Natural killer cell (primary cell): Measurements from ENCODE around the gene MORN5. TPM values are rescaled to one million over a fixed set of nuclear protein-coding genes. Genes with fewer than 3 reads are reported as not detected.

Source experiments
- ATAC-seq, 3 donors: fragments of 150-1000 bp in 2 of 3; fragments of 200-7000 bp in 1 of 3; cut with Tn5 transposase; 1 replicate in 1 of 3; 2 replicates in 2 of 3; pipeline ENCODE4 v1.10.0; 2021; ENCODE audit warnings: mild to moderate bottlenecking in 2 of 3, moderate library complexity in 2 of 3
- DNase-seq, 2 donors: peaks; one replicate each; pipeline versions ENCODE4 v3.0.0 to v3.0.0-alpha.2; 2013 to 2021; ENCODE audit warnings: mixed read lengths in 1 of 2
- H3K27ac ChIP-seq: one replicate; pipeline ENCODE4 v1.5.1; 2013; ENCODE audit warnings: mild to moderate bottlenecking, low read length
- H3K27me3 ChIP-seq: one replicate; pipeline ENCODE4 v1.6.1; 2013; ENCODE audit warnings: low read length; ENCODE audit not compliant: control insufficient read depth, insufficient read depth
- H3K36me3 ChIP-seq: one replicate; pipeline ENCODE4 v1.6.1; 2013; ENCODE audit warnings: low read length; ENCODE audit not compliant: control insufficient read depth, insufficient read depth
- H3K4me1 ChIP-seq: one replicate; pipeline ENCODE4 v1.6.1; 2013; ENCODE audit warnings: low read length; ENCODE audit not compliant: control insufficient read depth, insufficient read depth
- H3K4me3 ChIP-seq: one replicate; pipeline ENCODE4 v1.5.1; 2013; ENCODE audit warnings: low read length
- H3K9me3 ChIP-seq: one replicate; pipeline ENCODE4 v1.6.1; 2013; ENCODE audit warnings: low read length; ENCODE audit not compliant: control insufficient read depth, insufficient read depth
- H3K27ac Mint-ChIP-seq, 2 donors: one replicate each; pipeline ENCODE4 v1.8.0; 2022; ENCODE audit warnings: mild to moderate bottlenecking in 2 of 2, mixed read lengths in 2 of 2, moderate library complexity in 1 of 2
- H3K27me3 Mint-ChIP-seq, 2 donors: one replicate each; pipeline ENCODE4 v1.8.0; 2022; ENCODE audit warnings: low read depth in 2 of 2, mixed read lengths in 2 of 2
- H3K36me3 Mint-ChIP-seq: one replicate; pipeline ENCODE4 v1.8.0; 2022; ENCODE audit warnings: mixed read lengths
- H3K4me1 Mint-ChIP-seq, 2 donors: one replicate each; pipeline ENCODE4 v1.8.0; 2022; ENCODE audit warnings: mixed read lengths in 2 of 2
- H3K4me3 Mint-ChIP-seq: one replicate; pipeline ENCODE4 v1.8.0; 2022; ENCODE audit warnings: mild to moderate bottlenecking, moderate library complexity, mixed read lengths
- H3K9me3 Mint-ChIP-seq, 2 donors: one replicate each; pipeline ENCODE4 v1.8.0; 2022; ENCODE audit warnings: mixed read lengths in 2 of 2
- CTCF ChIP-seq: fragments of 200-600 bp; IDR thresholded peaks from one replicate; pipeline ENCODE4 v1.8.0; 2022; ENCODE audit warnings: antibody characterized with exemption
- WGBS: methylation state at CpG from one replicate; pipeline ENCODE4 v1.1.7; 2013; ENCODE audit warnings: missing lambda C conversion rate; ENCODE audit not compliant: insufficient coverage; 5-methylcytosine and 5-hydroxymethylcytosine counted together
- intact Hi-C: fragments of 100-400 bp; cut with micrococcal nuclease; formaldehyde crosslinking; loops from one replicate; pipeline ENCODE4 v1.14.2; 2022
- total RNA-seq, 4 donors: library from RNA; stranded (reverse); fragments of 120-200 nt in 1 of 4; gene quantifications; one replicate each; pipeline versions ENCODE4 v1.2.3 to v1.2.4, GENCODE V29; 2013 to 2022

The MORN5 gene
- not detected for total RNA-seq
- total RNA-seq (2013), result not detected

GRCh38 chr9:122159026-122159924, at the start of gene MORN5, which contains the start of gene NDUFA8:
MORN5 (plus strand) TSS chr9:122159908; CDS start chr9:122159973, 65 bp downstream.
NDUFA8 (minus strand) TSS chr9:122159779; CDS start chr9:122159677, 102 bp downstream.
- Mint-ChIP-seq H3K27me3 (peaks cover 23 to 33% of the 10 kb centered on the region in 2 donors), H3K4me1 (peaks cover 42 to 43% of the 10 kb centered on the region in 2 donors), H3K9me3 (peaks cover 0 to 3% of the 10 kb centered on the region in 2 donors), H3K36me3 (peaks cover 7% of the 10 kb centered on the region), H3K27ac (peak within 1 kb of the TSS; percentile 93 to 99), H3K4me3 (peak within 1 kb of the TSS; percentile 99)
- H3K27ac ChIP-seq, result peak within 1 kb of the TSS; percentile 69
- no peaks in the 10 kb centered on the region for H3K9me3 ChIP-seq
- intact Hi-C loops, result loop anchor here (1.0 to 2.0 kb wide), 2 partner anchors 64 to 105 kb away; partner anchors contain the start of genes MRRF and RBM18
- H3K4me3 ChIP-seq, result peak within 1 kb of the TSS; percentile 80
- WGBS, result 3% methylated on average over 56 of the region's 56 CpGs
- DNase-seq (peak; percentile 95 to 99), ATAC-seq (peak; percentile 94 to 96 (median 96))
- peaks cover 16% of the 10 kb centered on the region for H3K4me1 ChIP-seq
- no peaks in the 10 kb centered on the region for H3K36me3 ChIP-seq
- TF ChIP-seq CTCF, result no peak
- H3K27me3 ChIP-seq, result no peaks in the 10 kb centered on the region

GRCh38 chr9:122110100-122110833, 49.4 kb upstream of the MORN5 start:
- H3K27ac ChIP-seq, result no peak overlapping the region
- H3K4me1 Mint-ChIP-seq, result no peaks in the 10 kb centered on the region
- H3K9me3 ChIP-seq, result no peaks in the 10 kb centered on the region
- 89% methylated on average over 7 of the region's 7 CpGs for WGBS
- no peaks in the 10 kb centered on the region for H3K36me3 Mint-ChIP-seq
- no peak for DNase-seq
- no peak overlapping the region for H3K4me3 ChIP-seq
- H3K4me1 ChIP-seq, result no peaks in the 10 kb centered on the region
- intact Hi-C loops, result no loop called here
- no peaks in the 10 kb centered on the region for H3K27me3 ChIP-seq
- H3K27ac Mint-ChIP-seq, result no peak overlapping the region
- H3K27me3 Mint-ChIP-seq, result peaks cover 0 to 6% of the 10 kb centered on the region in 2 donors
- H3K9me3 Mint-ChIP-seq, result no peaks in the 10 kb centered on the region
- no peak for ATAC-seq
- no peak for TF ChIP-seq CTCF
- H3K36me3 ChIP-seq, result no peaks in the 10 kb centered on the region
- H3K4me3 Mint-ChIP-seq, result no peak overlapping the region

- Mint-ChIP-seq H3K36me3 (no peaks in the 10 kb centered on the region), H3K27ac (no peak overlapping the region), H3K4me1 (no peaks in the 10 kb centered on the region), H3K9me3 (no peaks in the 10 kb centered on the region), H3K27me3 (peaks cover 0 to 6% of the 10 kb centered on the region in 2 donors), H3K4me3 (no peak overlapping the region)
- Histone ChIP-seq H3K36me3 (no peaks in the 10 kb centered on the region), H3K9me3 (no peaks in the 10 kb centered on the region), H3K27ac (no peak overlapping the region), H3K4me3 (no peak overlapping the region), H3K27me3 (no peaks in the 10 kb centered on the region), H3K4me1 (no peaks in the 10 kb centered on the region)
- intact Hi-C loops, result no loop called here
- ATAC-seq (no peak), DNase-seq (no peak)
- WGBS, result 87% methylated on average over 9 of the region's 9 CpGs
- no peak for TF ChIP-seq CTCF
Observed at GRCh38 chr9:122111413-122112085, 48.2 kb upstream of the MORN5 start.
